ENCODE results near the gene HECW1. TPM values are rescaled to one million over a fixed set of nuclear protein-coding genes. Genes with fewer than 3 reads are reported as not detected.
"Not testable (repeated sequence)": the region's sequence is repeated elsewhere in the genome, so short reads cannot be mapped to it uniquely, and the experiment has no call there.

Gene HECW1
- total RNA-seq, 1 experiment from 2014 or later, result not detected

GRCh38 chr7:43205171-43205795, 92.8 kb downstream of the HECW1 start:
- no peak for DNase-seq (ENCODE audit: low spot score)

- no peak for DNase-seq (ENCODE audit: low spot score)
Observed at GRCh38 chr7:43208242-43208641, 95.8 kb downstream of the HECW1 start.

GRCh38 chr7:43210539-43210938, 98.1 kb downstream of the HECW1 start:
- not testable (repeated sequence) for DNase-seq (ENCODE audit: low spot score)

- DNase-seq (ENCODE audit: low spot score), result peak; percentile 11
Observed at GRCh38 chr7:43211286-43211685, 98.8 kb downstream of the HECW1 start.

- no peak for DNase-seq (ENCODE audit: low spot score)
Observed at GRCh38 chr7:43211693-43212092, 99.2 kb downstream of the HECW1 start.

- DNase-seq (ENCODE audit: low spot score), result no peak
Observed at GRCh38 chr7:43212921-43213320, 100.5 kb downstream of the HECW1 start.

GRCh38 chr7:43215061-43215460, 102.6 kb downstream of the HECW1 start:
- no peak for DNase-seq (ENCODE audit: low spot score)

GRCh38 chr7:43217055-43217454, 104.6 kb downstream of the HECW1 start:
- DNase-seq (ENCODE audit: low spot score), result no peak

- DNase-seq (ENCODE audit: low spot score), result not testable (repeated sequence)
Observed at GRCh38 chr7:43218901-43219300, 106.5 kb downstream of the HECW1 start.

- no peak for DNase-seq (ENCODE audit: low spot score)
Observed at GRCh38 chr7:43220250-43220649, 107.8 kb downstream of the HECW1 start.

GRCh38 chr7:43220742-43221141, 108.3 kb downstream of the HECW1 start:
- DNase-seq (ENCODE audit: low spot score), result no peak

- no peak for DNase-seq (ENCODE audit: low spot score)
Observed at GRCh38 chr7:43229801-43230200, 117.4 kb downstream of the HECW1 start.

- no peak for DNase-seq (ENCODE audit: low spot score)
Observed at GRCh38 chr7:43232366-43232765, 119.9 kb downstream of the HECW1 start.

- no peak for DNase-seq (ENCODE audit: low spot score)
Observed at GRCh38 chr7:43234073-43234472, 121.6 kb downstream of the HECW1 start.

- DNase-seq (ENCODE audit: low spot score), result no peak
Observed at GRCh38 chr7:43234968-43235367, 122.5 kb downstream of the HECW1 start.

- DNase-seq (ENCODE audit: low spot score), result no peak
Observed at GRCh38 chr7:43240565-43240964, 128.1 kb downstream of the HECW1 start.

GRCh38 chr7:43242628-43243255, 130.3 kb downstream of the HECW1 start:
- DNase-seq (ENCODE audit: low spot score), result no peak

GRCh38 chr7:43244232-43244631, 131.8 kb downstream of the HECW1 start:
- DNase-seq (ENCODE audit: low spot score), result no peak

GRCh38 chr7:43244784-43245183, 132.3 kb downstream of the HECW1 start:
- no peak for DNase-seq (ENCODE audit: low spot score)

- no peak for DNase-seq (ENCODE audit: low spot score)
Observed at GRCh38 chr7:43247757-43248156, 135.3 kb downstream of the HECW1 start.

- DNase-seq (ENCODE audit: low spot score), result no peak
Observed at GRCh38 chr7:43248553-43248952, 136.1 kb downstream of the HECW1 start.

- DNase-seq (ENCODE audit: low spot score), result peak; percentile 36
Observed at GRCh38 chr7:43248961-43249822, 136.7 kb downstream of the HECW1 start.

- DNase-seq (ENCODE audit: low spot score), result no peak
Observed at GRCh38 chr7:43249823-43250145, 137.3 kb downstream of the HECW1 start.
